ENCODE measurements around the gene HOTAIR.

GRCh38 chr12:54019091-54019811, 44.5 kb upstream of the HOTAIR start:
- TF ChIP-seq POLR2AphosphoS5 (IDR thresholded peaks at IDR 0.05), result no peak
- no peak for TF ChIP-seq POLR2A (IDR thresholded peaks at IDR 0.05)
- TF ChIP-seq CTCF (IDR thresholded peaks at IDR 0.05), result no peak
